ENCODE data around the gene FLOT1. TPM values are rescaled to one million over a fixed set of nuclear protein-coding genes. Genes with fewer than 3 reads are reported as not detected.

FLOT1 gene
- total and polyA plus RNA-seq, 11 donors = 166 to 310 (median 225) TPM

- TF ChIP-seq POLR2A (IDR thresholded peaks at IDR 0.05) (peak in 1 of 2 donors; percentile 28), CTCF (IDR thresholded peaks at IDR 0.05) (peak in 4 of 12 donors; percentile 8 to 37 (median 20))
- ATAC-seq (peak; percentile 92 to 96 (median 96)), DNase-seq (peak; percentile 93 to 98 (median 96))
- WGBS, 4 donors = 30 to 39% (median 32%) methylated on average over 8 to 12 of the region's 12 CpGs
- peak overlapping the region; percentile 83 to 98 (median 92) for H3K27ac ChIP-seq
- H3K9me3 ChIP-seq = no peaks in the 10 kb centered on the region
- H3K27me3 ChIP-seq = no peaks in the 10 kb centered on the region
- intact Hi-C loops (cut with DNase I) = loop anchor here in 2 of 10 donors (2.0 kb wide), 2 partner anchors 20 to 28 kb away; no protein-coding TSS in a partner anchor
- peak overlapping the region in 1 of 12 donors; percentile 8 for H3K4me3 ChIP-seq
- peaks cover 0 to 71% (median 20%) of the 10 kb centered on the region in 12 donors for H3K4me1 ChIP-seq
- H3K36me3 ChIP-seq = no peaks in the 10 kb centered on the region
Observed at GRCh38 chr6:30752157-30752927, 9.9 kb upstream of the FLOT1 start.

GRCh38 chr6:30750379-30750668, 7.8 kb upstream of the FLOT1 start:
- Histone ChIP-seq H3K27me3 (no peaks in the 10 kb centered on the region), H3K4me3 (no peak overlapping the region), H3K4me1 (peaks cover 0 to 63% (median 20%) of the 10 kb centered on the region in 12 donors), H3K27ac (peak overlapping the region in 5 of 12 donors; percentile 89 to 97 (median 96)), H3K36me3 (no peaks in the 10 kb centered on the region), H3K9me3 (no peaks in the 10 kb centered on the region)
- no peak for TF ChIP-seq POLR2A (IDR thresholded peaks at IDR 0.05)
- TF ChIP-seq CTCF (IDR thresholded peaks at IDR 0.05) = no peak
- ATAC-seq = no peak
- DNase-seq = no peak
- intact Hi-C loops (cut with DNase I) = no loop called here

- peak overlapping the region in 5 of 12 donors; percentile 89 to 97 (median 96) for H3K27ac ChIP-seq
- no peaks in the 10 kb centered on the region for H3K27me3 ChIP-seq
- ATAC-seq (no peak), DNase-seq (no peak)
- TF ChIP-seq CTCF (IDR thresholded peaks at IDR 0.05) (no peak), POLR2A (IDR thresholded peaks at IDR 0.05) (no peak)
- no peaks in the 10 kb centered on the region for H3K36me3 ChIP-seq
- intact Hi-C loops (cut with DNase I) = loop anchor here in 4 of 10 donors (10.0 kb wide), 4 partner anchors 75 to 335 kb away; no protein-coding TSS in a partner anchor
- H3K4me3 ChIP-seq = no peak overlapping the region
- H3K4me1 ChIP-seq = peaks cover 0 to 67% (median 24%) of the 10 kb centered on the region in 12 donors
- WGBS, 4 donors = 91 to 94% (median 93%) methylated on average over 11 to 12 of the region's 12 CpGs
- no peaks in the 10 kb centered on the region for H3K9me3 ChIP-seq
Observed at GRCh38 chr6:30749554-30750378, 7.3 kb upstream of the FLOT1 start.
